GM20000 (cell line): ENCODE data around the gene ADCY3.

ENCODE experiments used
- DNase-seq: peaks from one replicate; pipeline ENCODE4 v3.0.0; 2012; ENCODE audit warnings: low spot score
- CTCF ChIP-seq: IDR thresholded peaks from 2 replicates; pipeline ENCODE4 v1.5.1; 2012; ENCODE audit warnings: mild to moderate bottlenecking, control low read depth; ENCODE audit errors: extremely low read depth, missing control alignments

The ADCY3 gene

GRCh38 chr2:24915175-24915574, 4.9 kb downstream of the ADCY3 start:
- no peak for DNase-seq
- TF ChIP-seq CTCF, result no peak

GRCh38 chr2:24914713-24915112, 5.3 kb downstream of the ADCY3 start:
- no peak for DNase-seq
- no peak for TF ChIP-seq CTCF

GRCh38 chr2:24913911-24914310, 6.1 kb downstream of the ADCY3 start:
- DNase-seq, result no peak
- TF ChIP-seq CTCF, result no peak

- no peak for DNase-seq
- no peak for TF ChIP-seq CTCF
Measured at GRCh38 chr2:24912986-24913385, 7.1 kb downstream of the ADCY3 start.

- no peak for DNase-seq
- TF ChIP-seq CTCF, result no peak
Measured at GRCh38 chr2:24912523-24912922, 7.5 kb downstream of the ADCY3 start.

- DNase-seq, result no peak
- TF ChIP-seq CTCF, result no peak
Measured at GRCh38 chr2:24910245-24910644, 9.8 kb downstream of the ADCY3 start.

GRCh38 chr2:24909555-24910177, 10.4 kb downstream of the ADCY3 start:
- TF ChIP-seq CTCF, result no peak
- DNase-seq, result no peak
